Measurements from ENCODE around the gene SERTAD2.

Gene SERTAD2

DNA sequence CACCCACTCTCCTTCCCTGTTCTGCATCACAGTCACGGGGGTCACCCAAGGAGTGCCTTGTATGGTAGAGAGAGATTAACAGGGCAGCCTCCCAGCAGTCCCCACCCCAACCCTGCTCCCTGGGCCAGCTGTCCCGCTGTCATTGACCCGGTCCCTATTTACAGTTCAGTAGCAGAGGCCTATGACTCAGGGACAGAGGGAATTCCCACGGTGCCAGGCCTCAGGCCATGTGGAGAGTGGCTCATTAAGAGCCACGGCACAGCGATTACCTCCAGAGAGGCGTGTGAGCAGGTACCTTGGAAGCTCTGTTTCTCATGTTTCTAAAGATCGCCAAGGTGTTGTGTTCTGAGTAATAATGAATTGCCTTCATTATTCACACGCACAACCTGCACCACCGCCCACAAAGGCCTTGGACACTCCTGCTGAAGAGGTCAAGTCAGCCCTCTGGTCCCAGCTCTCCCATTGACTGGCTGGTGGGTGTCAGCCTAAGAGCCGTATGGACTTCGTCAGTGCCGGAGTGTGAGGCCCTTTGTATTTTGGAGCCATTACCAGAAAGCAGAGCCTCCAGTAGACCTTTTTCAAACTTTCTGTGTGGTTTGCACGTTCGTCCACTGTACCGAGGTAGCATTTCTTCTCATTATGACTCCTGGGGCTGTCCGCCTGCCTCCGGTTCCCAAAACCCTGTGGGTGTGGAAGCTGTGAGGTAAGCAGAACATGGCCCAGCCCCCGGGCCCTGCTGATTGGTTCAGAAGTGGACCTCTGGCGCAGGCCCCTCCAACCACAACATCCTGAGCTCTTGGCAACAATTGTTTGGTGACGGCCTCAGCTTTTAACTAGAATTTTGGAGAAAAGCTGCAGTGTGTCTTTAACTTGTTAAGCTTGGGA, 47.0 kb downstream of the SERTAD2 start:
- DNase-seq: peak; percentile 89

DNA sequence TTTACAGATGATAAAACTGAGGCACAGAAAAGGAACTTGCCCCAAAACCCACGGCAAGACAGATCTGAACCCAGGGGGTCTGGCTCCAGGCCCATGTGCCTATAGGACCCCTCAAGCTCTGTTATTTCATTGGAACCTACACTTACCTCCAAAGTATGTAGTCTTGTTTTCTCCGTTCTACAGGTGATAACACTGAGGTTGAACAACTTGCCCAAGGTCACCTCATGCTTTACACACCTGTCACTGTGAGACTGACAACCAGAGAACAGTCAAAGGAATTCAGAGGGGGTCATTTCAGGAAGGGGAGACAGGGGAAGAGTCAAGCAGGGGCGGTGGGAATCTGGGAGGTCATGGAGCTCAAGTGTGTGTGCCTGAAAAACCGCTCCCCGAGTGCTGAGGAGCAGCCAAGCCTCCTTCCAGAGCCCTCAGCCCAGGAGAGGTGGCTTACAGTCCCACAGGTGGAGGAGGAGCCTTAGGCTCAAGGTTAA, 47.7 kb downstream of the SERTAD2 start:
- no peak for DNase-seq

DNA sequence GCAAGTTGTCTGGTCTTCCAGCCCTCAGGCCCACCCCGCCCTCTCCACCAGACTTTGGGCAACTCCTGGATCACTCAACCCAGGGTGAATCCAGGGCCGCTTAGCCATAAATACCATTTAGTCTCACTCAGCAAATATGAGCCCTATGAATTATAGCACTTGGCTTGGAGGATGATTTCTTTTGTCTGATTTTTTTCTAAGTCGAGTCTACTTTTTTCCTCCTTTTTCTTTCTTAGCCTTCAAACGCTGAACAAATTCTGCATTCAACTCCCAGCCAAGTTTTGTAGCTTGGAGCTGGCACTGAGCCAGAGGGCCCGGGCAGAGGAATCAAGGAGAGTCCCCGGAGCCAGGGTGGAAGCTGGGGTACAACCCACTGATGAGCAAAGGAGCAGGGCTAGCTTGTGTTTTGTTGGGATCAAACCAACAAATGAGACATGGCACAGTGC, 48.7 kb downstream of the SERTAD2 start:
- DNase-seq: no peak

DNA sequence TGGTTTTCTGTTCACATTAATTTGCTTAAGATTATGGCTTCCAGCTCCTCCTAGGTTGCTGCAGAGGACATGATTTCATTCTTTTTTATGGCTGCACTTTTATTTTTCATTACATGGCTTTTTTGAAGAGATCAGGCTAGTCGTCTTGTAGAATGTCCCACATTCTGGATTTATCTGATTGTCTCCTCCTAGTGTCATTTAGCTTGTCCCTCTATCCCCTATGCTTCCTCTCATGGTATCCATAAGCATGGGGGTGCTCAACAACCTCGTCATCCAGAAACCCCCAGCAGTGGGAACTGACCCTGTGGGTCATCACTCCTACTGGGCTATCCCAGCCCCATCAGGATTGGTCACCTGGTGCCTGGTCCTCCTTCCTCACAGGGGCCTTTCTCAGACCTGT, 49.6 kb downstream of the SERTAD2 start:
- no peak for DNase-seq

DNA sequence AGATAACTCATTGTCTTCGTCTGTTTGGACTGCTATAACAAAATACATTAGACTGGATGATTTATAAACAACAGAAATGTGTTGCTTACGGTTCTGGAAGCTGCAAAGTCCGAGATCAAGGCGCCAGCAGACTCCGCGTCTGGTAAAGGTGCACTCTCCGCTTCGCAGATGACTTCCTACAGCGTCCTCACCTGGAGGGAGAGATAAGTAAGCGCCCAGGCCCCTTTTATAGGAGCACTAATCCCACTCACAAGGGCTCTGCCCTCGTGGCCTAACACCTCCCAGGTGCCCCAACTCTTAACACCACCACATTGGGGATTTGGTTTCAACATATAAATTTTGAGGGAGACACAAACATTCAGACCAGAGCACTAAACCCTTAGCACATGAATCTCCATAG, 51.3 kb downstream of the SERTAD2 start:
- DNase-seq: no peak

DNA sequence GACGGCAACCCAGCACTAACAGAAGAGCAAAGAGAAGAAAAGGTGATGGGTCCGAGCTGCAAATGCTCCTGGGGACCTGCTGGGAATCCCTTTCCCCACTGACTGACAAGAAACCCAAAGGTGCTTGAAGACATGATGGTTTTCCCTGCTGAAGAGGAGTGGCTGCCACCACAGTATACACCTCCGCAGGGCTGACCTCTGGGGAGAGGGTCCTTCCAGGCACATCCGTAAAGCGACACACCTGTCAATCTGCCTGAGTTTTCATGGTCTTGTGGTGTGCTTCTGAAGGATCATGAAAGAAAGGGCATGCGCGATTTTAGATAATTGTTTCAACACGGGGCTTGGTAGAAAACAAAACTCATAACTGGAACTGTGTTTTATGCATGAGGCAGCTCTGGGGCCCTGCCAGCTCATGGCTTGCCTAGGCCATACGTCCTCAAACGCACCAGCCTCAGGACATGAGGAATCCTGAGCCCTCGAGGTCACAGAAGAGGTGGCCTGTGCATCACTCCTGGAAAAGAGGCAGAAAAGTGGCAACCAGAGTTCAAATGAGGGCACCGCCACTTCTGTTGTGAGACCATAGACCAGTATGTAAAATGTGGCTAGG, 51.8 kb downstream of the SERTAD2 start:
- DNase-seq: no peak

DNA sequence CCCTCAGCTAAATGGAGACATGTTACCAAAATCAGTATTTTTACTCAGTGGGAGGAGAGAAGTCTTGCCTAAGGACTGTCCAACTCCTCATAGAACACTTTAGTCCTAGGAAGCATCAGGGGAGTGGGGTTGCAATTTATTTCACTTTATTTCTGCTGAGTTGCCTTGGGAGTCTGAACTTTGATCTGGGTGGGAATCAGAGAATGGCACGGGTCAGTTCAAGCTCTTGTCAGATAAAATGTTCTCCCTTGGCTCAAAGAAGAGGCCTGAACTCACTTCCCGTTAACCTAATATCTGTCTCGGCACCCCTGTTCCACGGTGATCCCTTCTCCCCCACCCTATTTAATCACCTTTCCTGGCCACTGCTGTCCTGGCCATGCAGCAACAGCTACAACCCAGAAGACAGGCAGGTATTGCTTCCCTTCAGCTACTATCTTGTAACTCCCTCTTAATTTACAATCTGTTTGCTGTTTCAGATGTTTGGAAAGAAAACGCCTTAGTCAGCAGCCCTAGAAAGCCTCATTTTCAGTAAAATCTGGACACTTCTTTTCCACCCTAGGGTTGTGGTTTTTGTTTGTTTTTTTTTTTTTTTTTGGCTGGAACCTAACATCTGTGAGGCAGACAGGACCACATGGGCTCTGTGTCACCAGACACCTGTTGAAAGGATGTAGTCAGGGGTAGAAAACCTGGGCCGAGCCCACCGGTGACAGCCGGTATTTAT, 52.5 kb downstream of the SERTAD2 start:
- DNase-seq: no peak

DNA sequence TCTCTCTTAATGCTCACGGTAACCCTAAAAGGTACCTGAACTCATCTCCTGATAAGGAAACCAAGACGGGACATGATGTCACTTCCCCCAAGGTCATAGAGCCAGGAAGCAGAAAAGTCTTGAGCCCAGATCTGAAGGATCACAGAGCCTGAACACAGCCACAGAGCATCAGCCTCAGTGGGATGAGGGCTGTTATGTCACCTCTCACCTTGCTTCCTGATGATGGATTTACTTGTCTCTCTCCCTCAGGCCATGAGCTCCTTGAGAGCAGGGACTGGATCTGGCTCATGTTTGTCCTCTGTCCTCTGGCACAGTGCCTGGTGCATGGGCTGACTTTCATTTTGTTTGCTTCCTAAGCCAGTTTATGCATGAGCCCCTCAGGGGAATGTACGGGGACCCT, 54.2 kb downstream of the SERTAD2 start:
- no peak for DNase-seq

DNA sequence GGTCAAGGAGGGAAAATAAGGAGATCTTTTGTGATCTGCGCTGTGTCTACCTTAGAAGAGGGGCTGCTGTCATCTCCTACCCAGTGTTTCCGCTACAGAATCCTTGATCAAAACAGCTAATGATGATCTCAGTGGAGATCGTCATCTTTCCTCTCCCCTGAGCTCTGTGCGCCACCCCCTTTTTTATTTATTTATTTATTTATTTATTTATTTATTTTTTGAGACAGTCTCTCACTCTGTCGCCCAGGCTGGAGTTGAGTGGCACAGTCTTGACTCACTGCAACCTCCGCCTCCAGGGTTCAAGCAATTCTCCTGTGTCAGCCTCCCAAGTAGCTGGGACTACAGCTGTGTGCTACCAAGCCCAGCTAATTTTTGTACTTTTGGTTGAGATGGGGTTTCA, 55.5 kb downstream of the SERTAD2 start:
- DNase-seq: no peak

DNA sequence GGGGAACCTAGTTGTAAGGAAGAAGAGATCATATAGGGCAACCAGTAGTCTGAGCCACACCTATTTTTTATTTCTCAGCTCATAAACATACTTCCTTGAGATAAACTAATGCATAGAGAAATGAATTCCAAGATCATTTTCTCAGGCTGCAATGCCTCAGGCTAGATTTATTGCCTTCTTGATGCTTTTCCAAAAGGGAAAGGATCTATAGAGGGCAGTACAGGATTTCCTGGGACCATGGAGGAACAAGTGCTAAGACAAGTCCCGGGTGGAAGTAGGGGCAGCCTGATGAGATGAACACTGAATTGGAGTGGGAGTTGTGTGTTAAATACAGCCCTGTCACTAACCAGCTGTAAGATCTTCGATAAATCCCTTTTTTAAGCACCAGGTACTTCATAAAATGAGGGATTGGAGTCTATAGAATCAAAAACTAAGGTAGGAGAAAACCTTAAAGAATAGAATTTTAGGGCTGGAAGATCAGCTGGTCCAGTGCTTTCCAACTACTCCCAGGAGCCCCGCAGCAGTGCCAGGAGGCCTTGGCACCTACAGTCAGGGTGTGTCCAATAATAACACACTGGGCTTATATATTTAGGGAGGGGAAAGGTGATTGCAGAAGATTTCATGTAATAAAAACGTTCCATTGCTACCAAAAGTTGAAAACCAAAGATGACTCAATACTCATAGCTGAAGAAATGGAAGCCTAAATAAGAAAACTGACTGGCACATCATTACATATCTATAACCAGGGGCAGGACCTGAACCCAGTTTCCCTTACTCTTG, 58.1 kb downstream of the SERTAD2 start:
- no peak for DNase-seq

DNA sequence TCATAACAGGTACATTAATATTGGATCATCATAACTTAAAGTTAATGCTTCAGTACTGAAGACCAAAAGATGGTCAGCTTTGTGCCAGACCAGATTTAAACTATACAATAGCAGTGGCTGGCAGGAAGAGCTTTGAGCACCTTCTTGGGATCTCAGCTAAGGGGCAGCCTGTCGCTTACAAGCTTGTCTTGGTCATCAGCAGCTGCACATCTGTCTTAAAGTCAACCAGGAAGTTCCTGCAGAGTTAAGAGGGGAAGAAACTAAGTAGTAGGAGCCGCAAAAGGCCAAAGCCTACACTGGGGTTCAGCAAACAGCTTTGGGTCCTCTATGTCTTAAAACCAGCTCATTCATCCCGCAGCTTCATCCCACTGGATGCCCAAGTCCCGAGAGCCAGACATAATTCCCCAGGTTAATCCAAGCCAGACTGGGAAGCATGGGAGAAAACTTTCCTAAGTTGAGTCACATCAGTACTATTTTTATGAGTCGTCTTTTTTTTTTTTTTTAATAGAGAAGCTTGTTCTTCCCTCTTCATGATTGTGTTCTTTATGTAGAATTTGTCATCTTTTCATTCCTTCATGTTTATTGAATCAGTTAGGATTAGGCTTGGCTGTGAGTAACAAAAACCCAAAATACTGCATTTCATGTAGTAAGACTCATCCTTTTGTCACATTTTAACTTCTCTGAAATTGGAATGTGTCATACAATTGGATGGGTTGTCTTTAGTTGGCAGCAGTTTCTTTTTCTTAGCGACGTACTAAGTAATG, 59.3 kb downstream of the SERTAD2 start:
- DNase-seq: no peak

DNA sequence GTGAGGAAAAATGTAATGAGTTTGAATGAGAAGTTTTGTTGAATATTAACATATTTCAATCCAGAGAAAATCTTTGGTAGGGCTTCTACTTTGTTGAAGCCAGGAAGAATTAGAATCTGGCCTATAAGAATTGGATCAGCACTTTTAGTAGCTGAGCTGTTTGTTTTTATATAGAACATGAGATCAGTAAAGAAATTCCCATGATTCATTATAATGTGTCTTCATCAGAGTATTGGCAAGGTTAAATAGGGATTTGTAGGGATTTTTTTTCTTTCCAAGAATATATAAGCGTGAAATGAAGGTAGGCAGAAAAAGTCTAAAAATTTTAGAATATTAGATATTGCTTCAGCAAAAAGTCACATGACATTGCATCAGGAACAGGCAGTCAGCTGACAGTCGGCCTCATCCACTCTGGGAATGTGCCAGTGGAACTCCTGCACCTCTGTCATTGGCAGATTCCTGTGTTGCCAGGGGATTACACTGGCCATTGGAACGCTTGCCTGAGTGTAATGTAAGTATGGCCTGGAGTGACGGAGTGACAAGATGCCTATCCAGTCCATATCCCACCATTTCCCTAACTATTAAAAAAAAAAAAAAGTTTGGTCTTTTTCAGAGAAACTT, 60.6 kb downstream of the SERTAD2 start:
- DNase-seq: no peak

DNA sequence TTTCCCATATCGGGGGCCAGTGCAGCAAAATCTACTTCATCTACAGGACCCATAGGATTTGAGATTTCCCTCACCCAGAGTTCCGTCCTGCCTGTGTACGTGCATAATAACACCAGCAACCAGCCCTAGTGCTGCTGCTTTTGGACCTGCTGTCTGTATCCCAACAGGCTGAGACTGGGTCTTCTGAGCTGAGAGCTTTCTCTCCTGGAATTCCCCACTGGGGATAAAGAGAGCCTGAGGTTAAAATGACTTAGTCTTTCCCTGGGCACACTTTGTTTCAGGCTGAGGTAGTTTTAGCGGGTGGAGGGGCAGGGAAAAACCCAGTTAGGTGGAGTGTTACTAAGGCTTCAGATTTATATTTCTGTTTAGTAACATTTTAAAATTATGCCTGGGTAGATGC, 62.5 kb downstream of the SERTAD2 start:
- no peak for DNase-seq

DNA sequence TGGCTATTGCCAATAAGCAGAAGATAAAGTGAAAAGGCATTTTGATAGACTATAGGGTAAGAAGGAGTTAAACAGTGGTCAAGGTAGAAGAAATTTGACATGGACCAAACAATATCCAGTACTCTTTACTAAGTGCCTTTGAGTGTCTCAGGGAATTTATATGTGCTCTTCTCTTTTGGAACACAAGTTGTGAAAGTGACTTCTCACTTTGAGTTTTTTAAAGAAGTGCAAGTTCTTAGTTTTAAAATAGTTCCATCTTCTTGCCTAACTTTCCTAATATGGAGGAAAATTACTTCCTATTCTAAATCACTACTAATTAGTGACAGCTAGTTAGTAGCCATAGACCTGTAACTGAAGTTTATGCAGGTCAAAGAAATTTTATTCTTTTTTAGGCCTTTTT, 66.2 kb downstream of the SERTAD2 start:
- no peak for DNase-seq

DNA sequence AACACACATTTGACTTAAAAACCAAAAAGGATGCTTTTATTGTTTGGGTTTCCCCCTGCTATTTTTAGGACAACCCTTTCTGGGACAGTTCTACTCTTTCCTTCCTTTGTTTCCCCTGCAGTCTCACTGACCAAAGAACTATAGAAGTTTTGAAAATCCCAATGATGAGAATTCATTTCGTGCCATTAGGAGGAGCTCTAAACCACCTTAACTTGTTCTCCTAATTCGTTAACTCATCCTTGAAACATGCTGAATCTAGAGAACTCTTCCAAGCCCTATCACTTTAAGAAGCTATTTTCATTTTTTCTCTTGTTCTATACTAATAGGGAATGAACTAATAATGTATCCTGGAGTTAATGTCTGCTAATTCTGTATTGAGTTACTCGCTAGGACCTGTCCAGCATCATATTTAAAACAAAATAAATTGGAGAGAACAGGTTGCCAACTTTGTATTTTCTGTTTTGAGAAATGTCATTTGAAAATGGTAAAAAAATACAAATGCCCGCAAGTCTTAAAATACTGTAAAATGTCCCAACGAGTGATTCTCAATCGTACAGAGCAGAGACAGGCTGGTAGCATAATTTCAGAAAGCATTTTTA, 66.7 kb downstream of the SERTAD2 start:
- DNase-seq: no peak

DNA sequence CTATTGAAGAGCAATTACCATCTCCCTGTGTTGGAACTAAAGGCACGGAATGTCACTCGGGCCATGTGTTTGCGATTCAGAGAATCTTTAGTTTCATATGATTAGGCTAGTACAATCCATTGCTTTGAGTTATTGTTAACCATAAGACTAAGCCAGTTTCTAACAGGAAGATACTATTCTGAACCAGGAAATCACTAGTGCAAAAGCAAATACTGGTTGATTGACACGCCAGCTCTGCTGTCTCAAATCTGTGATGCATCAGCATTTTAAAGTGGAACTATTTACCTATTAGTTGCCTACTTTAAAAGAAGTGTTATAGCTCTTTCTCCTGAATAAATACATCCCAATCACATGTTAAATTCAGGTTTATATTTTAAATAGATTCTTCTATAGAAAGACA, 67.7 kb downstream of the SERTAD2 start:
- DNase-seq: no peak

DNA sequence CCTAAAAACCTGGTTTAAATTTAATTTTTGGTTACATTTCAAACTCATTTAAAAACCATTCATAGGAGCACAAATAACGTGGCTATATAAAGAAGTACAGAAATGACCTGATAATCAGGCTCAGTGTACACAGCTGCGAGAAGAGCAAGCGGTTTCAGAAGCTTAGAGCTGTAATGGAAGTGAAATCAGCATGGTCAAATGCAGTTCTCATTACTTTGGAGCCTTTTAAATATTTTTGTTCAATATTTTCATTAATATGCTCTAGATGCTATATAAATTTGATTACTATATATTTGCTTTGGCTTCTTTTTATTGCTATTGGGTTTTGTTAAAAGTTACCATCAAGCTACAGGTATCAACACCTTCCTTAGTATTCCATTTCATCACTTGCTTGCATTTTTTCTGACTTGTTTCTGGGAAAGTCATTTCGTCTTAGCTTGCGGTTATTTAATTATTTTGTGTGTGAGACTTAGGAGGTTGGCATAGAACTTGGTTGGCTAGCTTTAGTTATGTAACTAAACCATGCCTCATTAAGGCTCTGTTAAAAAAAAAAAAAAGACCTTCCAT, 70.9 kb downstream of the SERTAD2 start:
- no peak for DNase-seq

DNA sequence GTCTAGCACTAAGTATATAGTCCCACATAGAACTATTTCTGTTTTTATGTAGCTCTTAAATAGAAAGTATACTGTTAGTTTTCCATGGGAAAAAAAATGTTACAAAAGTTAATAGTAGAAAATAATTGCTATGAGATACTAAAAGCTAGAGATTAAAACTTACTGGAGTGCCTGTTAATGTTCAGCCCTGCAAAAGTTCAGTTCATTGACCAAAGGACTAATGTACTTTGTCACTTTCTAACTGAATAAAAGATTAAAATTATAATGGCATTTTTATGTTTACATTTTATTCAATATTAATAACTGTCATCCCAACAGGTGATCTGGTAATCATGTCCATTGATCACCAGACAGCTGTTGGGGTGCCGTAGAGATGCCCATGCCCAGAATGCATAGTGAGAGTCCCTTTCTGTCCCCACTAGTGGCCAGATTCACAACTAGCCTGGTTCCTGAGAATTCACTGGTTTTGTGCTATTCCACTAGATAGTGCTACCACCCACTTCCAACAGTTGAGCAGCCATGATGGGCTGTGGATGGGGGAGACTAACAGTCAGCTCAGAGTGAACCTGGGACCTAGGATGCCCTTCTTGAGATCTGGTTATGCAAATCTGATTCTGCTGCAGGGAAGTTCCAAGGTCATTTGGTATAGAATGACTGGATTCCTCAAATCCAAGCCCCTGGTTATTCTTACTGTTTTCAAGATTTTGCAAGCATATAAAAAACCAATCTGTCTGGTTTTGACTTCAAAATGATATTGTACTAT, 71.8 kb downstream of the SERTAD2 start:
- DNase-seq: no peak
